Measurements from ENCODE around the gene TCF23. TPM values are rescaled to one million over a fixed set of nuclear protein-coding genes. Genes with fewer than 3 reads are reported as not detected.

The TCF23 gene
- total and polyA plus RNA-seq, 2 experiments from 2014 or later, result 0.03 to 0.07 TPM

DNA sequence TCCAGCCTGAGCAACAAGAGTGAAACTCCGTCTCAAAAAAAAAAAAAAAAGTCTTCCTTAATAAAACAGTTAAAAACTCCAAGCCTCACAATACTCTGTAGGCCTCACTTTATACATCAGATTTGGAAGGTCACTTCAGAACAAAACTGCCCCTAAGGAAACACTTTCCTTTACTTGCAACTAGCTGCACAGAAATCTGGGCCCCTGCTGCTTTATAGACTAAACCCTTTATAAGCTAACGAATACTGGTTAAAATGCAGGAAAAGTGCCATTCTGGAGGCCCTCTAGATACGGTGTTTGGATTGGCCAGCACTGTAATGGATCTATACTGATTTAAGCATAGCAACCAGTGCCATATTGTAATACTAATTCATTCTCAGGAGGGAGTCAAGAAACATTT lies 23.7 kb upstream of the TCF23 start (continued):
- TF ChIP-seq, protein P1, sequence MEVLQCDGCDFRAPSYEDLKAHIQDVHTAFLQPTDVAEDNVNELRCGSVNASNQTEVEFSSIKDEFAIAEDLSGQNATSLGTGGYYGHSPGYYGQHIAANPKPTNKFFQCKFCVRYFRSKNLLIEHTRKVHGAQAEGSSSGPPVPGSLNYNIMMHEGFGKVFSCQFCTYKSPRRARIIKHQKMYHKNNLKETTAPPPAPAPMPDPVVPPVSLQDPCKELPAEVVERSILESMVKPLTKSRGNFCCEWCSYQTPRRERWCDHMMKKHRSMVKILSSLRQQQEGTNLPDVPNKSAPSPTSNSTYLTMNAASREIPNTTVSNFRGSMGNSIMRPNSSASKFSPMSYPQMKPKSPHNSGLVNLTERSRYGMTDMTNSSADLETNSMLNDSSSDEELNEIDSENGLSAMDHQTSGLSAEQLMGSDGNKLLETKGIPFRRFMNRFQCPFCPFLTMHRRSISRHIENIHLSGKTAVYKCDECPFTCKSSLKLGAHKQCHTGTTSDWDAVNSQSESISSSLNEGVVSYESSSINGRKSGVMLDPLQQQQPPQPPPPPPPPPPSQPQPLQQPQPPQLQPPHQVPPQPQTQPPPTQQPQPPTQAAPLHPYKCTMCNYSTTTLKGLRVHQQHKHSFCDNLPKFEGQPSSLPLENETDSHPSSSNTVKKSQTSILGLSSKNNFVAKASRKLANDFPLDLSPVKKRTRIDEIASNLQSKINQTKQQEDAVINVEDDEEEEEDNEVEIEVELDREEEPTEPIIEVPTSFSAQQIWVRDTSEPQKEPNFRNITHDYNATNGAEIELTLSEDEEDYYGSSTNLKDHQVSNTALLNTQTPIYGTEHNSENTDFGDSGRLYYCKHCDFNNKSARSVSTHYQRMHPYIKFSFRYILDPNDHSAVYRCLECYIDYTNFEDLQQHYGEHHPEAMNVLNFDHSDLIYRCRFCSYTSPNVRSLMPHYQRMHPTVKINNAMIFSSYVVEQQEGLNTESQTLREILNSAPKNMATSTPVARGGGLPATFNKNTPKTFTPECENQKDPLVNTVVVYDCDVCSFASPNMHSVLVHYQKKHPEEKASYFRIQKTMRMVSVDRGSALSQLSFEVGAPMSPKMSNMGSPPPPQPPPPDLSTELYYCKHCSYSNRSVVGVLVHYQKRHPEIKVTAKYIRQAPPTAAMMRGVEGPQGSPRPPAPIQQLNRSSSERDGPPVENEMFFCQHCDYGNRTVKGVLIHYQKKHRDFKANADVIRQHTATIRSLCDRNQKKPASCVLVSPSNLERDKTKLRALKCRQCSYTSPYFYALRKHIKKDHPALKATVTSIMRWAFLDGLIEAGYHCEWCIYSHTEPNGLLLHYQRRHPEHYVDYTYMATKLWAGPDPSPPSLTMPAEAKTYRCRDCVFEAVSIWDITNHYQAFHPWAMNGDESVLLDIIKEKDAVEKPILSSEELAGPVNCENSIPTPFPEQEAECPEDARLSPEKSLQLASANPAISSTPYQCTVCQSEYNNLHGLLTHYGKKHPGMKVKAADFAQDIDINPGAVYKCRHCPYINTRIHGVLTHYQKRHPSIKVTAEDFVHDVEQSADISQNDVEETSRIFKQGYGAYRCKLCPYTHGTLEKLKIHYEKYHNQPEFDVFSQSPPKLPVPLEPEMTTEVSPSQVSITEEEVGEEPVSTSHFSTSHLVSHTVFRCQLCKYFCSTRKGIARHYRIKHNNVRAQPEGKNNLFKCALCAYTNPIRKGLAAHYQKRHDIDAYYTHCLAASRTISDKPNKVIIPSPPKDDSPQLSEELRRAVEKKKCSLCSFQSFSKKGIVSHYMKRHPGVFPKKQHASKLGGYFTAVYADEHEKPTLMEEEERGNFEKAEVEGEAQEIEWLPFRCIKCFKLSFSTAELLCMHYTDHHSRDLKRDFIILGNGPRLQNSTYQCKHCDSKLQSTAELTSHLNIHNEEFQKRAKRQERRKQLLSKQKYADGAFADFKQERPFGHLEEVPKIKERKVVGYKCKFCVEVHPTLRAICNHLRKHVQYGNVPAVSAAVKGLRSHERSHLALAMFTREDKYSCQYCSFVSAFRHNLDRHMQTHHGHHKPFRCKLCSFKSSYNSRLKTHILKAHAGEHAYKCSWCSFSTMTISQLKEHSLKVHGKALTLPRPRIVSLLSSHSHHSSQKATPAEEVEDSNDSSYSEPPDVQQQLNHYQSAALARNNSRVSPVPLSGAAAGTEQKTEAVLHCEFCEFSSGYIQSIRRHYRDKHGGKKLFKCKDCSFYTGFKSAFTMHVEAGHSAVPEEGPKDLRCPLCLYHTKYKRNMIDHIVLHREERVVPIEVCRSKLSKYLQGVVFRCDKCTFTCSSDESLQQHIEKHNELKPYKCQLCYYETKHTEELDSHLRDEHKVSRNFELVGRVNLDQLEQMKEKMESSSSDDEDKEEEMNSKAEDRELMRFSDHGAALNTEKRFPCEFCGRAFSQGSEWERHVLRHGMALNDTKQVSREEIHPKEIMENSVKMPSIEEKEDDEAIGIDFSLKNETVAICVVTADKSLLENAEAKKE (CRISPR knock-in tag; IDR thresholded peaks at IDR 0.05), result no peak
- TF ChIP-seq ZNF114 (CRISPR knock-in tag; IDR thresholded peaks at IDR 0.05) (no peak), POLR2AphosphoS5 (IDR thresholded peaks at IDR 0.05; ENCODE audit: low read depth) (no peak), JUNB (IDR thresholded peaks at IDR 0.05; ENCODE audit: unreplicated experiment) (no peak), ZNF331 (CRISPR knock-in tag; IDR thresholded peaks at IDR 0.05; ENCODE audit: low read depth) (no peak), CREB1 (CRISPR knock-in tag; IDR thresholded peaks at IDR 0.05; ENCODE audit: low read depth) (no peak), NANOG (IDR thresholded peaks at IDR 0.05; ENCODE audit: borderline replicate concordance) (no peak), ETS1 (IDR thresholded peaks at IDR 0.05) (no peak), EZH2phosphoT487 (IDR thresholded peaks at IDR 0.05; ENCODE audit: unreplicated experiment) (no peak)

DNA sequence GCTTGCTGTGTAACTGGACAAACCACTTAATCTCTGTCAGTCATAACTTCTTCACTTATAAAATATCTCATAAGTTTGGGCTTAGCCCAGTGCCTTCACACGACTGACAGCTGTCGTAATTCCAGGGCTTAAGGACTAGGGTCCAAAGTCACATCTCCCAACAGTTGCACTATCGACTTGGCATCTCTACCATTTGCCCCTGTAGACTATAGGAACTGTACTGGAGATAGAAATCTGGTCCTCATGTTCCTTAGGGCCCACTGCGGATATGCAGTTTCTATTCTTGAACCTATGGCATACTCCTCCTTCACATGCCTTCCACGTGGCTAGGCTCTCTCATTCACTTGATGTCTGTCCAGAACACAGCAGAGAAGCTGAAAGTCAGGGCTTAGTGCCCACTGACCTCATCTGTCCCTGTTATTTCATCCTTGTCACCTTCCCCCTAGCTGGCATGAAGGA lies 22.5 kb upstream of the TCF23 start:
- H3K27ac Mint-ChIP-seq, result no peak overlapping the region
- no peaks in the 10 kb centered on the region for H3K79me2 ChIP-seq (replicated peaks; ENCODE audit: insufficient read depth)
- TF ChIP-seq REST (IDR thresholded peaks at IDR 0.05; ENCODE audit: unreplicated experiment) (no peak), ZNF331 (CRISPR knock-in tag; IDR thresholded peaks at IDR 0.05; ENCODE audit: low read depth) (no peak), CTCF (conservative IDR thresholded peaks at IDR 0.05; ENCODE audit: low read depth in 2 of 2) (no peak)

More for the DNA sequence above, 22.5 kb upstream of the TCF23 start:
- Histone ChIP-seq H4K20me1 (replicated peaks; ENCODE audit: insufficient read depth) (no peaks in the 10 kb centered on the region; the same call in 1 of the 2 replicates), H3K27ac (ENCODE audit: low read depth) (no peak overlapping the region), H2AFZ (no peak overlapping the region), H3K4me1 (ENCODE audit: insufficient read depth) (peaks cover 9% of the 10 kb centered on the region; the same call in 1 of the 2 replicates), H3K36me3 (ENCODE audit: insufficient read depth) (no peaks in the 10 kb centered on the region), H3K4me3 (no peak overlapping the region), H3K4me2 (no peak overlapping the region), H3K9me2 (ENCODE audit: insufficient read depth) (no peaks in the 10 kb centered on the region), H3K27me3 (ENCODE audit: insufficient read depth) (peaks cover 28% of the 10 kb centered on the region), H3F3A (replicated peaks; ENCODE audit: low read depth) (no peaks in the 10 kb centered on the region; the same call in 1 of the 2 replicates)
- no peak for ATAC-seq
- DNase-seq (ENCODE audit: low spot score), result no peak
- no peak overlapping the region for H3K4me3 Mint-ChIP-seq
- H3K9me3 Mint-ChIP-seq, result no peaks in the 10 kb centered on the region
- H3K4me1 Mint-ChIP-seq, result peaks cover 14% of the 10 kb centered on the region
- peaks cover 26% of the 10 kb centered on the region for H3K27me3 Mint-ChIP-seq (ENCODE audit: insufficient read depth, low read depth, poor library complexity)
- H3K36me3 Mint-ChIP-seq (ENCODE audit: low read depth), result peaks cover 11% of the 10 kb centered on the region; the same call in 2 of the 3 replicates
